Smooth muscle cell of the pulmonary artery (primary cell): ENCODE measurements around the gene C3orf22. TPM values are rescaled to one million over a fixed set of nuclear protein-coding genes. Genes with fewer than 3 reads are reported as not detected.

Experiments
- total RNA-seq: library from RNA; depleted of rRNA; stranded (reverse); fragments of >200 nt; gene quantifications from 2 replicates; pipeline ENCODE4 v1.2.3, GENCODE V29; 2014

The C3orf22 gene, protein sequence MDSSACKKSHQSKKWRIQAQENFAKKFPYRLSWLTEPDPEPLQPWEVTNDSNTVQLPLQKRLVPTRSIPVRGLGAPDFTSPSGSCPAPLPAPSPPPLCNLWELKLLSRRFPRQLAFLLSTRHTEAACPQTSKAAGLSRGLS
- total RNA-seq: not detected in 2 replicates

DNA sequence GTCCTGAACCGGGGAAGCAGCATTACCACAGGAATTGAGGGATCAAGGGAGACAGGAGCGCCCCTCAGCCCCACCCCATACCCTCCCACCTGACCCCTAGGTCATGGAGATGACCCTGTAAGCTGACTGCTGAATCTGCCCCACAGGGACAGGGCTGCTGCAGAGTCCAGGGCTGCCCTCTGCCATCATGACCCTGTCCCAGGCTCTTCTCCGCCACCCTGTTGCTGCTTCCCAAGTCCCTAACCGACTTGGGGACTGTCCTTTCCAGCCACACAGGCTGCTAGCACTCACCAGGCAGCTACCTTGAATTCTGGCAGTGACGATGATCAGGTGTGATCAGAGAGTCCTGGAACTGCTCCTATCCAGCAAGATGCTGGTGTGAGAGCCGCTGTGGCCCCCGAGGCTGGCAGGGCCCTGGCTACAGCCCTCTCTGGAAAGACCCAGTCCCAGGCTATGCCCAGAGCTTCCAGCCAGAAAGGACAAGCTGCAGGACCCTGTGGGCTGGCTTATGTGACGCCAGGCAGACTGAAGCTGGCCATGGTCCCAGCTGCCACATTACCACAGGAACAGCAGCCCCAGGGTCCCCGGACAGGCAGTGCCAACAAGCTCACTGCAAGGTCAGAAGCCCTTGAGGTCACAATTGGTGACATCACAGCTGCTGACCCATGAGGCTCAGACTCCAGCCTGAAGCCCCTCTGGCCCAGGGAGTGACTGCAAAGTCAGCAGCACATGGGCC lies at the start of gene C3orf22:
Gene C3orf22, minus strand, starts transcription at position 597 of the 736 bp plus-strand sequence. CDS start 5,542 bp downstream, outside the sequence.

GRCh38 chr3:126523745-126524428 lies 34.8 kb downstream of the C3orf22 start, which contains the start of gene CHST13:
CHST13 (plus strand) TSS chr3:126524155; CDS start chr3:126524333, 178 bp downstream.

DNA sequence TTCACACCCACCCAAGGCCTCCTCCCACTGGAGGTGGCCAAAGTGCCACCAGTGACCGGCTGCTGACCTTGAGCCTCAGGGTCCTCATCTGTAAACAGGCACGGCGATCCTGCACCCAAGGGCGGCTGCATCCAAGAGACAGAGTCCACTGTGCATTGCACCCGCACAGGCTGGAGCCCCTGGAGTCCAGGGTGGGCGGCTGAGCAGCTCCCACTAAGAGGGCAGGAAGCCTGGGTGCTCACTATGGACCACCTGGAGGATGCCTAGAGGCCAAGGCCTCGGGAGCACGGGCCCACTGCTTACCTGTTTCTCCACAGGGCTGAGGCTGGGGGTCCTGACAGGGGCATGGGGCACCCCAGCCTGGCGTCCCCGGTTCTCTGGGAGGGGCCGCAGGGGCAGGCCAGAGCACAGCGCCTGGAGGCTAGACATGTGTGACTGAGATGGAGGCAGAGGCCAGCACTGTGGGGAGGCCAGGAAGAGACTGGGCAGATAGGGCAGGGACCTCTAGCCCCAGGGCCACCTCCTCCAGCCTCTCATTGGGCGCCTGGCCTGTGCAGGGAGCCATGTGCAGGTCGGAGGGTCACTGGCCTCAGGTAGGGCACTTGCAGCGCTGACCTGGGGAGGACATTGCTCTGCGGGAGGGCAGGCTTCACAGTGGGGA lies 41.3 kb downstream of the C3orf22 start, which contains the start of gene UROC1:
Gene UROC1, minus strand, starts transcription at position 483 of the 661 bp plus-strand sequence. Its CDS starts 54 bp downstream, at position 429.

Other genes with a start within 250 kb of the C3orf22 start
- gene KLF15, start 201.5 kb downstream of the C3orf22 start, total RNA-seq: 1.1 and 1.3 TPM in 2 replicates
- gene CFAP100, start 164.0 kb downstream of the C3orf22 start, total RNA-seq: not detected in 2 replicates
- gene ZXDC, start 83.0 kb downstream of the C3orf22 start, total RNA-seq: 26.0 and 36.4 TPM in 2 replicates
- not detected in 2 replicates for gene UROC1, start 41.2 kb downstream of the C3orf22 start, total RNA-seq
- gene CHST13, start 34.8 kb downstream of the C3orf22 start, total RNA-seq: not detected in 2 replicates
- 6.9 and 8.9 TPM in 2 replicates for gene TXNRD3, start 96.2 kb upstream of the C3orf22 start, total RNA-seq
- 8.7 and 12.1 TPM in 2 replicates for gene CHCHD6, start 145.3 kb upstream of the C3orf22 start, total RNA-seq